Pons (tissue), 1 donor: Measurements from ENCODE around the gene PKIG.

Experiments used
- DNase-seq: peaks from one replicate; pipeline ENCODE4 v3.0.0-alpha.2; 2016; ENCODE audit warnings: low spot score

Gene PKIG

DNA sequence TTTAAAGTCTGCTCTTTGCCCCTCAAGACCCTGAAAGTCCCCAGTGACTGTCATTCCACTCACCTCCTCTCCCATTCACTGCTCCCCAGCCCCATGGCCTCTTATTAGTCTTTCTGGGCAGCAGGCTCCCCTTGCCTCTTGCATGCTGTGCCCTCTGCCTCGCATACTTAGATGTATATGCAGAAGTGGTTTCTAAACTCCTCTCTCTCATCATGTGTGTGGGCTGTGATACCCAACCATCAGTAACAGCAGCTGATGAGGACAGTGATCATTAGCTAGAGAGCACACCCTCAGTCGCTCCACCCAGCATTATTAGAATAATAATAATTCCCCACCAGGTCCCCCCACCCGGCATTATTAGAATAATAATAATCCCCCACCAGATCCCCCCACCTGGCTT, 14.5 kb downstream of the PKIG start:
- no peak for DNase-seq

DNA sequence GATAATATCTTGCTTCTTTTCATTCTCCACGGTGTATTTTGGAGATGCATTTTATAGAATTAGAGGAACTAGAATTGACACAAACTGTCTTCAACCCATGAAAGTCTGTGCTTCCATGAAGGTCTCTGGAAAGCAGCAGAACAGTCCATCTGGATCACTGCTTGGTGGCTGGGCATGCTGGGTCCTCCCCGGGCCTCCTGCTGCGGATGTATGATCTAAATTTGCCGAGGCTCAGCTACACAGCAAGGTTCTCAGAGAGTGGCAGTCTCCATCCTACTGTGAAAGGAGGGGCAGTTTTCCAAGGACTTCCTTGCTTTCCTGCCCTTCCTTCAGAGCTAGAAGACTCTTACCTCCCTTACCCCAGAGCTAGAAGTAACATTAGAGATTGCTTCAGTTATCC, 15.1 kb downstream of the PKIG start:
- no peak for DNase-seq

DNA sequence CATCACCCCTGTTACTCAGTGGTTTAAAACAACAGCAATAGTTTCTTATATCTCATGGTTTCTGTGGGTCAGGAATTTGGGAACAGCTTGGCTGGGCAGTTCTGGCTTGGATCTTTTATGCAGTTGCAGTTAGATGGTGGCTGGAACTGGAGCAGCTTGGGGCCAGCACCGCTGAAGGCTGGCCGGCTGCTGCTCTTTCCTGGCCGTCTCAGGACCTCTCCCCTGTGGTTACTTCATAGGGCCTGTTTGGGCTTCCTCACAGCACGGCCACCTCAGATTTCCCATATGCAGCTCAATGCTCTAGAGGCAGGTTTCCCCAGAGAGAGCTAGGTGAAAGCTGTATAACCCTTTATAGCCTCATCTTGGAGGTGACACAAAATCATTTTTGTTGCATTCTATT, 15.6 kb downstream of the PKIG start:
- DNase-seq = no peak

- DNase-seq = no peak
Observed at GRCh38 chr20:44598423-44599305, 16.3 kb downstream of the PKIG start.

- DNase-seq = no peak
Observed at GRCh38 chr20:44599715-44600114, 17.3 kb downstream of the PKIG start.

GRCh38 chr20:44600301-44600700, 17.9 kb downstream of the PKIG start:
- no peak for DNase-seq

DNA sequence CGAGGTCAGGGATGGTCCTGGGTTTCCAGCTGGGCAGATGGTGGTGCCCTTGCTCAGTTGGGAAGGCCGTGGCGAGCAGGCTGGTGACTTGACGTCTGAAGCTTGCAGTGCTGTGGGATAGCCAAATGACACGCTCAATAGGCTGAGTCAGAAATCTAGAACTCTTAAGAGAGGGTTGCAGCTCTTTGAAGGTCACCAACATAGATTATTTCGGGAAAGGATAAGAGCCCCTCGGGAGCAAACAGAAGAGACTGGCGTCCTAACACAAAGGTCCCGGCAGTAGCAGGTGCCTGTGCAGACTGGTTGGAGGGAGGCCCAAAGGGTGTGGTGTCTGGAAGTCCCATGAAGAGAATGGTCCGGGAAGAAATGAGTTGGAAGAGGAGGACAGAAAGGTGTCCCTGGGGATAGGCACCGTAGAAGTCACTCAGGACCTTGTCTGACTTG, 18.4 kb downstream of the PKIG start:
- no peak for DNase-seq

- no peak for DNase-seq
Observed at GRCh38 chr20:44601236-44601671, 18.9 kb downstream of the PKIG start.

GRCh38 chr20:44601801-44602204, 19.4 kb downstream of the PKIG start:
- DNase-seq = peak; percentile 80

DNA sequence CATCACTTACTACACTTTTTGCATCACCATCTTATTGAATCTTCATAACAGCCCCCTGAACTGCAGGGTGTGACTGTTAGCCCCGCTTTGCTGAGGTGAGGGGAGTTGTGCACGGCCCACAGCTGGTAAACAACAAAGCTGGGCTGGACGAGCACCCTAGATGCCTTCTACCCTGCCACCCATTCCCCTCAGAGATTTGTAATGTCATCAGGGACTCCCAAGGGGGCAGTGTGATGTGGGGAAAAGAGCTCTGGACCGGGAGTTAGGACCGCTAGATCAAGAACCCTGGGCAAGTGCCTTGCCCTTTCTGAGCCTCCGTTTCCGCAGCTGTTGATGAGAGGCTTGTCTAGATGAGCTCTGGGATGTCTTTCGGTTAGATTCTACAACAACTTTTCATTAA, 20.9 kb downstream of the PKIG start:
- DNase-seq = no peak

DNA sequence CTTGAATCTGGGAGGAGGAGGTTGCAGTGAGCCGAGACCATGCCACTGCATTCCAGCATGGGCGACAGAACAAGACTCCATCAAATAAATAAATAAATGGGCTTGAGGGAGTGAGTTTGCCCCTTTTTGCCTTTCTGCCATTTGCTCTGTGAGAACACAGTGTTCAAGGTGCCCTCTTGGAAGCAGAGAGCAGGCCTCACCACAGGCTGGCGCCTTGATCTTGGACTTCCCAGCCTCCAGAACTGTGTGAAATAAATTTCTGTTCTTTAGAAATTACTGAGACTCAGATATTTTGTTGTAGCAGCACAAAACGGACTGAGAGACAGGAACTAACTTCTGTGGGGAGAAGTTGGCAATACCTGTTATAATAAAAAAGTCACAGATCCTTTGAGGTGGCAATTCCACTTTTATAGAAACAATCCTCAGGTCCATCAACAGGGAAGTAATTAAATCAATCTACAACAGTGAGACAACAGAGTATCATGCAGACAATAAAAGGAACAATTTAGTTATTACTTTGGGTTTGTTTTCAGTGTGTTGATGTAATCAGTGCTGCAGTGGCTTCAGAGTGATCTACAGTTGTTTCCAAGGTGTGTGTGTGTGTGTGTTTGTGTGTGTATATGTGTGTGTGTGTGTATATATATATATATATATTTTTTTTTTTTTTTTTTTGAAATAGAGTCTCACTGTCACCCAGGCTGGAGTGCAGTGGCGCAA, 24.5 kb downstream of the PKIG start:
- no peak for DNase-seq

DNA sequence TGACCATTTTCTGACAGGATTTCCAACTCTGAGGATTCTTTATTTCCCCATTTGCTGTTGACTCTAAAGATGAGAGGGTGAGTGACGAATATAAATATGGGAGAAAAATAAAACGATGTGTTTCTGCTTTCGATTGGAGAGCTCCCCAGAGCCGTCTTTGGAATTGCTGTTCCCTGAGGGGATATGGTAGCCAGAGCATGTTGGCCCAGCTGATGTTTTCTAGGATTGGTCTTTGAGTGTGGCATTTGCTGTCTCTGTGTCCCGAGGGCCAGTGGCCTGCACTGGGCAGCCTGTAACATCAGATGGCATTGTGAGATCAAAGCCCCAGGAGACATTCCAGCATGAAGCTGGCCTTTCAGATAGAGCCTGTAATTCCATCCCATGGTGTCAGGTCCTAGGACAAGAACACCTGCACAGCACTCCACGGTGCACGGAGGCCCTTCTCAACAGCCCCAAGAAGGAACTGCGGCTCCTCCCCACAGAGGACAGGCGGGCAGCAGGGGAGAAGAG, 26.7 kb downstream of the PKIG start:
- no peak for DNase-seq

DNA sequence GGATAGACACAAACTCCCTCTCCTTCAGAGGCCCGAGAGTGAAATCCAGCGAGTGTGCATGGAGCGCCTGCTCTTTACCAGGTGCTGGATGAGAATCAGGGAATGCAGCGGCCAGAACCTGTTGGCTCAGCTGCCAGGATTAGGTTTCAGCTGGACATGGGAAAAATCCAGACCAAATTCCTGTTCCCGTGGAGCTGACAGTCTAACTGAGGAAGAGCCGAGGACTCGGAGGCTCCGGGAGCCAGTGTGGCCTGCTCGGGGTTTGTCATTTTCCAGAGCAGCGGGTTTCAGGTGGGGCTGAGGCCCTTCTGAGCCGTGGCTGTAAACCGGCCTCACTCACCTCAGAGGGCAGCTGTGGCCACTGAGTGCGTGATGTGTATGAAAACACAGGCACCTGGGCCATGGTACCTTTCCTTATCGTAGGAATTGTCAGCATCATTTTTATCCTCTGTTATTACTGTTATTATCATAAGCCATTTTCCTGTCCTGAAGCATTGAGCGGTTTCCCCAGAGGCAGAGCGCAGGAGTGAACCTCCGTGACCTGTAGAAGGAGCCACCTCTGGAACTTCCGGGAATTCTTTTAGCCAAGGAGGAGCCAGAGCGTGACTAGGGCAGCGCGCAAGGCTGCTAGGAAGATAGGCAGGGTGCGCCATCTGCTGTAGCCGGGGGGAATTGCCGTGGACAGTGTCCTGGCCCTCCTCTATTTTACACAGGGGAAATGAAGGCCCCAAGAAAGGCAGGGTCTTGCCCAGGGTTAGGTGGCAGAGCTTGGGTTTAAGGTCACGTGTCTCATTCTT, 27.3 kb downstream of the PKIG start:
- DNase-seq = peak; percentile 89

DNA sequence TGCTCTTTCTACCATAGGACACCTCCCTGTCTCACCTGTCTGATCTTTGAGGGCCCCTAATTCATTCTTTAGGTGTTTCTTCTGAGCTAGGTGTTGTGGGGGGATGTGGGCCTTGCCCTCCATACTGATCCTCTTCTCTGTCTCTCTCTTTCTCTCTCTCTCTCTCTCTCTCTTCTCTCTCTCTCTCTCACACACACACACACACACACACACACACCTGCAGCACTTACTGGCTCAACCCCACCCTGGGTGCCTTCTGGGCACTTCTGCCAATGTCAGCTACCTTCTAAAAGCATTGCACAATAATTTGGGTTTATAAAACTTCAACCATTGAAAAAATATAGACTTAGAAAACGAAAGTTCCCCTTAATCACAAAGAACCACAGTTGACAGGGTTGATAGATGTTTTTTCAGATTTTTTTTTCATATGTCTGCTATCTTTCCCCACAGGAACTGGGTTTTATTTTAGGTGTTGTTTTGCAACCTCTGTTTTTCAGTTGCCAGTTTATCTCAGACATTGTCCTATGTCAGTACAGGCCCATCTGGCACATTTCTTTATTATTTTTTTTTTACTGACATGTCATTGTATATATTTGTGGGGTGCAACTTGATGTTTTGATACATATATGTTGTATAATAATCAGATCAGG, 28.1 kb downstream of the PKIG start:
- DNase-seq = no peak

DNA sequence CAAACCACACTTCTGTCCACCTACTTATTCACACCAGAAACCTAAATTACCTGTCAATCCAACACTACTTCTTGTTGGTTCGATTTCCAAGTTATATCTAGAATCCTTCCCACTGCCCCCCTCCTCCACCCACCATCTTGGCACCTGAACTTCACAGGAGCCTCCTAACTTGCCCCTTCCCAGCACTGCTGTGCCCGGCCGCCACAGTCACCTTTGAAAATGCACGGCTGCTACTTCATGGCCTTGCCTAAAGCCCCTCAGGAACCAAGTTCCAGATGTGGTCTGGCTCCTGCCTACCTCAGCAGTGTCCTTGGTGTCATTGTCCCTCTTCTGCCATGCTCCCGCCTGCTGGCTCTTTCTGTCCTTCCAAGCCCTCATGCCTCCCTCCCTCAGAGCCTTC, 31.2 kb downstream of the PKIG start:
- no peak for DNase-seq

- no peak for DNase-seq
Observed at GRCh38 chr20:44614525-44614924, 32.1 kb downstream of the PKIG start.

GRCh38 chr20:44615169-44615791, 32.9 kb downstream of the PKIG start:
- DNase-seq = no peak

GRCh38 chr20:44615876-44616603, 33.7 kb downstream of the PKIG start:
- peak; percentile 96 for DNase-seq

GRCh38 chr20:44616604-44616964, 34.2 kb downstream of the PKIG start:
- DNase-seq = no peak

GRCh38 chr20:44618318-44618731, 35.9 kb downstream of the PKIG start:
- DNase-seq = no peak

DNA sequence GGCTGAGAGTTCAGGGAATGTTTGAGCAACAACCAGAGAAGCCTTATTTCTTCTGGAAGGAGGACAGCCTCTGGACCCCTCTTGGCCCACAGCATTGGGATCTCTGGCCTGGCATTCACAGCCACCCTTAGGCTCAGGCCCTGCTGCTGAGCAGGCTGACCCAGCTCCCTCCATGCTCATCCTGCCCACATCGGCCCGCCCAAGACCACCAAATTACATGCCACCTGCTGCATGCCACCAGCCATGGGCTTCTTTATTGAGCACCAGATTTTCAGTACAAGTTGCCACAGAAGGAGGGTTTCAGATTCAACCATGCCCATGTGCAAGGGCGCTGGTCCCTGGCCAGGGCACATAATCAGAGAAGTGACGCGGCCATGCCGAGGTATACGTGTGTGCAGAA, 36.9 kb downstream of the PKIG start:
- DNase-seq = no peak
